Naive thymus-derived CD4-positive, alpha-beta T cell (primary cell): Measurements from ENCODE around the gene SLC28A3. TPM values are rescaled to one million over a fixed set of nuclear protein-coding genes. Genes with fewer than 3 reads are reported as not detected.

Source experiments
- ATAC-seq: fragments of 150-1000 bp; cut with Tn5 transposase; 2 replicates; pipeline ENCODE4 v1.10.0; 2021; ENCODE audit warnings: mild to moderate bottlenecking, moderate library complexity
- CTCF ChIA-PET: fragments of 350-600 bp; sonication (Branson Sonifier 250); formaldehyde crosslinking; loops from one replicate; lab custom pipeline; 2021; ENCODE audit warnings: antibody characterized with exemption; lab: Charles Lee
- POLR2A ChIA-PET: fragments of 350-600 bp; sonication (Branson Sonifier 250); formaldehyde crosslinking; loops from one replicate; lab custom pipeline; 2021; ENCODE audit warnings: antibody characterized with exemption, inconsistent platforms; lab: Charles Lee
- DNase-seq, 9 donors: peaks; one replicate each; pipeline versions ENCODE4 v3.0.0 to v3.0.0-alpha.2; 2020 to 2022; ENCODE audit warnings: mixed read lengths in 1 of 9
- H3K27ac ChIP-seq: one replicate; pipeline ENCODE4 v1.7.0; 2013; ENCODE audit warnings: mild to moderate bottlenecking, low read depth, low read length, moderate library complexity
- H3K27me3 ChIP-seq, 2 donors: one replicate each; pipeline ENCODE4 v1.7.0; 2013; ENCODE audit warnings: low read length in 2 of 2, mild to moderate bottlenecking in 2 of 2, moderate library complexity in 2 of 2; ENCODE audit not compliant: control insufficient read depth in 2 of 2, insufficient read depth in 2 of 2
- H3K36me3 ChIP-seq, 3 experiments: 1 replicate in 2 of 3; 2 replicates in 1 of 3; pipeline ENCODE4 v1.7.0; 2013; ENCODE audit warnings: low read length in 3 of 3, mild to moderate bottlenecking in 3 of 3, moderate library complexity in 1 of 3; ENCODE audit not compliant: insufficient read depth in 3 of 3, control insufficient read depth in 2 of 3
- H3K4me1 ChIP-seq, 2 donors: one replicate each; pipeline ENCODE4 v1.7.0; 2013; ENCODE audit warnings: low read length in 2 of 2, mild to moderate bottlenecking in 2 of 2, moderate library complexity in 1 of 2; ENCODE audit not compliant: control insufficient read depth in 2 of 2, insufficient read depth in 2 of 2
- H3K4me3 ChIP-seq: 2 replicates; pipeline ENCODE4 v1.7.0; 2013; ENCODE audit warnings: mild to moderate bottlenecking, low read length
- H3K9me3 ChIP-seq, 3 experiments: 1 replicate in 2 of 3; 2 replicates in 1 of 3; pipeline ENCODE4 v1.7.0; 2013; ENCODE audit warnings: low read length in 3 of 3; ENCODE audit not compliant: control insufficient read depth in 2 of 3
- H3K27ac Mint-ChIP-seq, 9 donors: one replicate each; pipeline ENCODE4 v1.8.0; 2020 to 2022; ENCODE audit warnings: mixed read lengths in 9 of 9, mild to moderate bottlenecking in 8 of 9, moderate library complexity in 5 of 9, inconsistent platforms in 2 of 9
- H3K27me3 Mint-ChIP-seq, 5 donors: one replicate each; pipeline ENCODE4 v1.8.0; 2021 to 2022; ENCODE audit warnings: mixed read lengths in 5 of 5, mild to moderate bottlenecking in 1 of 5
- H3K36me3 Mint-ChIP-seq, 5 donors: one replicate each; pipeline ENCODE4 v1.8.0; 2020 to 2022; ENCODE audit warnings: mixed read lengths in 5 of 5, mild to moderate bottlenecking in 3 of 5, inconsistent platforms in 1 of 5
- H3K4me1 Mint-ChIP-seq, 7 donors: one replicate each; pipeline ENCODE4 v1.8.0; 2020 to 2022; ENCODE audit warnings: mixed read lengths in 7 of 7, mild to moderate bottlenecking in 3 of 7, inconsistent platforms in 1 of 7
- H3K4me3 Mint-ChIP-seq, 10 donors: one replicate each; pipeline ENCODE4 v1.8.0; 2020 to 2022; ENCODE audit warnings: mild to moderate bottlenecking in 10 of 10, mixed read lengths in 10 of 10, moderate library complexity in 6 of 10, inconsistent platforms in 2 of 10
- H3K9me3 Mint-ChIP-seq, 11 donors: one replicate each; pipeline ENCODE4 v1.8.0; 2020 to 2022; ENCODE audit warnings: mixed read lengths in 11 of 11, mild to moderate bottlenecking in 4 of 11, inconsistent platforms in 1 of 11, moderate library complexity in 1 of 11
- intact Hi-C, 2 donors: fragments of 100-400 bp; cut with micrococcal nuclease; formaldehyde crosslinking; loops; one replicate each; pipeline ENCODE4 v1.15.1; 2023
- polyA plus RNA-seq, 2 donors: library from polyadenylated mRNA; unstranded; fragments of 300-500 nt; fragmentation: Illumina TruSeq; gene quantifications; one replicate each; pipeline ENCODE4 v1.2.3, GENCODE V29; 2021
- total RNA-seq, 6 experiments: library from RNA in 5 of 6; stranded (reverse) in 5 of 6; gene quantifications; 1 replicate in 5 of 6; 2 replicates in 1 of 6; pipeline ENCODE4 v1.2.3 and lab custom pipeline; 2021 to 2026

SLC28A3 gene
- total and polyA plus RNA-seq, 7 experiments from 2014 or later: 0.51 TPM; not detected in 6

- H3K9me3 ChIP-seq: no peaks in the 10 kb centered on the region
- ChIA-PET CTCF (interaction anchor here (1.0 kb wide), 1 partner anchor 329 kb away, joined by 3 read pairs; no protein-coding TSS in a partner anchor), POLR2A (interaction anchor here (1.2 kb wide), 1 partner anchor 50 kb away, joined by 3 read pairs; no protein-coding TSS in a partner anchor)
- peak in 1 of 9 donors; percentile 22 for DNase-seq
- peaks cover 0 to under 1% of the 10 kb centered on the region in 2 donors for H3K4me1 ChIP-seq
- Mint-ChIP-seq H3K4me3 (peak overlapping the region in 4 of 10 donors; percentile 5 to 86 (median 46)), H3K27me3 (peaks cover 0 to 18% (median 13%) of the 10 kb centered on the region in 5 donors), H3K36me3 (peaks cover 0 to 2% (median 0%) of the 10 kb centered on the region in 5 donors), H3K4me1 (peaks cover under 1 to 31% (median 7%) of the 10 kb centered on the region in 7 donors), H3K9me3 (no peaks in the 10 kb centered on the region), H3K27ac (peak overlapping the region in 3 of 9 donors; percentile 20 to 91 (median 83))
- H3K4me3 ChIP-seq: no peak overlapping the region
- H3K27ac ChIP-seq: no peak overlapping the region
- intact Hi-C loops: loop anchor here in 1 of 2 donors (1.0 to 10.0 kb wide), 3 partner anchors 30 to 451 kb away; partner anchors contain the start of genes GKAP1, HNRNPK and RMI1
- no peak for ATAC-seq
- no peaks in the 10 kb centered on the region for H3K27me3 ChIP-seq
- H3K36me3 ChIP-seq: no peaks in the 10 kb centered on the region
These were observed 74.4 kb downstream of the SLC28A3 start for GRCh38 chr9:84266087-84266561.

GRCh38 chr9:84264307-84265029 is 76.1 kb downstream of the SLC28A3 start:
- no peaks in the 10 kb centered on the region for H3K9me3 Mint-ChIP-seq
- DNase-seq (no peak), ATAC-seq (no peak)
- H3K27me3 ChIP-seq: no peaks in the 10 kb centered on the region
- ChIA-PET CTCF (interaction anchor here (0.7 to 1.6 kb wide), 4 partner anchors 51 to 327 kb away, joined by 3 to 6 read pairs (median 4); no protein-coding TSS in a partner anchor), POLR2A (interaction anchor here (0.6 kb wide), 1 partner anchor 1546 kb away, joined by 4 read pairs; no protein-coding TSS in a partner anchor)
- no peaks in the 10 kb centered on the region for H3K4me1 ChIP-seq
- H3K27me3 Mint-ChIP-seq: peaks cover 0 to 6% (median under 1%) of the 10 kb centered on the region in 5 donors
- H3K9me3 ChIP-seq: no peaks in the 10 kb centered on the region
- H3K36me3 Mint-ChIP-seq: no peaks in the 10 kb centered on the region
- peak overlapping the region in 1 of 9 donors; percentile 91 for H3K27ac Mint-ChIP-seq
- H3K36me3 ChIP-seq: no peaks in the 10 kb centered on the region
- no peak overlapping the region for H3K4me3 ChIP-seq
- intact Hi-C loops: loop anchor here (5.0 to 10.0 kb wide), 2 partner anchors 342 to 450 kb away; partner anchors contain the start of genes KIF27 (in 2 of the 2) and GKAP1 (in 1 of the 2)
- H3K4me1 Mint-ChIP-seq: peaks cover 0 to 20% (median 6%) of the 10 kb centered on the region in 7 donors
- H3K4me3 Mint-ChIP-seq: no peak overlapping the region
- no peak overlapping the region for H3K27ac ChIP-seq

GRCh38 chr9:84261070-84261746 is 79.3 kb downstream of the SLC28A3 start:
- peak; percentile 77 for ATAC-seq
- Mint-ChIP-seq H3K4me3 (peak overlapping the region in 5 of 10 donors; percentile 4 to 68 (median 26)), H3K9me3 (no peaks in the 10 kb centered on the region), H3K27ac (no peak overlapping the region), H3K4me1 (peaks cover 0 to 14% (median 4%) of the 10 kb centered on the region in 7 donors), H3K36me3 (no peaks in the 10 kb centered on the region), H3K27me3 (peaks cover 0 to 17% (median 0%) of the 10 kb centered on the region in 5 donors)
- H3K4me1 ChIP-seq: no peaks in the 10 kb centered on the region
- intact Hi-C loops: loop anchor here (1.0 to 10.0 kb wide), 4 partner anchors 54 to 446 kb away; partner anchors contain the start of genes KIF27 (in 2 of the 2) and GKAP1 (in 1 of the 2)
- DNase-seq: peak; percentile 7 to 46 (median 22)
- no peak overlapping the region for H3K27ac ChIP-seq
- no peaks in the 10 kb centered on the region for H3K27me3 ChIP-seq
- no peaks in the 10 kb centered on the region for H3K9me3 ChIP-seq
- ChIA-PET POLR2A (interaction anchor here (0.5 to 1.3 kb wide), 3 partner anchors 282 to 341 kb away, joined by 3 to 4 read pairs (median 3); partner anchors contain the start of gene HNRNPK), CTCF (interaction anchor here (0.8 to 2.2 kb wide), 8 partner anchors 12 to 637 kb away, joined by 3 to 11 read pairs (median 4); no protein-coding TSS in a partner anchor)
- H3K36me3 ChIP-seq: no peaks in the 10 kb centered on the region
- no peak overlapping the region for H3K4me3 ChIP-seq

- DNase-seq (no peak), ATAC-seq (no peak)
- intact Hi-C loops: no loop called here
- Mint-ChIP-seq H3K36me3 (no peaks in the 10 kb centered on the region), H3K27ac (no peak overlapping the region), H3K27me3 (peaks cover 0 to 30% (median 0%) of the 10 kb centered on the region in 5 donors), H3K4me3 (no peak overlapping the region), H3K4me1 (peaks cover 0 to 4% (median 0%) of the 10 kb centered on the region in 7 donors), H3K9me3 (no peaks in the 10 kb centered on the region)
- Histone ChIP-seq H3K27me3 (no peaks in the 10 kb centered on the region), H3K4me1 (no peaks in the 10 kb centered on the region), H3K4me3 (no peak overlapping the region), H3K36me3 (no peaks in the 10 kb centered on the region), H3K27ac (no peak overlapping the region), H3K9me3 (no peaks in the 10 kb centered on the region)
- ChIA-PET CTCF (no interaction called here), POLR2A (no interaction called here)
These were observed 82.2 kb downstream of the SLC28A3 start for GRCh38 chr9:84258371-84258770.

- POLR2A ChIA-PET: no interaction called here
- Histone ChIP-seq H3K4me1 (no peaks in the 10 kb centered on the region), H3K36me3 (no peaks in the 10 kb centered on the region), H3K27ac (no peak overlapping the region), H3K4me3 (no peak overlapping the region), H3K27me3 (no peaks in the 10 kb centered on the region), H3K9me3 (no peaks in the 10 kb centered on the region)
- ATAC-seq (no peak), DNase-seq (no peak)
- intact Hi-C loops: no loop called here
- no peak overlapping the region for H3K27ac Mint-ChIP-seq
- H3K9me3 Mint-ChIP-seq: no peaks in the 10 kb centered on the region
- no peaks in the 10 kb centered on the region for H3K36me3 Mint-ChIP-seq
- H3K4me3 Mint-ChIP-seq: no peak overlapping the region
- H3K27me3 Mint-ChIP-seq: peaks cover 0 to 45% (median 7%) of the 10 kb centered on the region in 5 donors
- no peaks in the 10 kb centered on the region for H3K4me1 Mint-ChIP-seq
- CTCF ChIA-PET: no interaction called here
These were observed 84.9 kb downstream of the SLC28A3 start for GRCh38 chr9:84255696-84256095.

GRCh38 chr9:84254972-84255371 is 85.6 kb downstream of the SLC28A3 start:
- no peak overlapping the region for H3K27ac Mint-ChIP-seq

More at GRCh38 chr9:84254972-84255371, 85.6 kb downstream of the SLC28A3 start:
- ChIA-PET POLR2A (no interaction called here), CTCF (interaction anchor here (1.0 kb wide), 1 partner anchor 318 kb away, joined by 3 read pairs; no protein-coding TSS in a partner anchor)
- Histone ChIP-seq H3K4me3 (no peak overlapping the region), H3K27ac (no peak overlapping the region), H3K27me3 (no peaks in the 10 kb centered on the region), H3K4me1 (no peaks in the 10 kb centered on the region), H3K36me3 (no peaks in the 10 kb centered on the region), H3K9me3 (no peaks in the 10 kb centered on the region)
- peaks cover 0 to 45% (median 7%) of the 10 kb centered on the region in 5 donors for H3K27me3 Mint-ChIP-seq
- ATAC-seq: no peak
- DNase-seq: no peak
- no peaks in the 10 kb centered on the region for H3K9me3 Mint-ChIP-seq
- intact Hi-C loops: no loop called here
- H3K4me3 Mint-ChIP-seq: no peak overlapping the region
- H3K4me1 Mint-ChIP-seq: no peaks in the 10 kb centered on the region
- H3K36me3 Mint-ChIP-seq: no peaks in the 10 kb centered on the region
